GM21619 (cell line): Measurements from ENCODE around the gene KRTAP5-8.
"Not testable (repeated sequence)": the region's sequence is repeated elsewhere in the genome, so short reads cannot be mapped to it uniquely, and the experiment has no call there.

Experiments
- ATAC-seq: cut with Tn5 transposase; IDR thresholded peaks from one replicate; pipeline ENCODE4 v1.9.1; 2021; ENCODE audit not compliant: unreplicated experiment

Gene KRTAP5-8

DNA sequence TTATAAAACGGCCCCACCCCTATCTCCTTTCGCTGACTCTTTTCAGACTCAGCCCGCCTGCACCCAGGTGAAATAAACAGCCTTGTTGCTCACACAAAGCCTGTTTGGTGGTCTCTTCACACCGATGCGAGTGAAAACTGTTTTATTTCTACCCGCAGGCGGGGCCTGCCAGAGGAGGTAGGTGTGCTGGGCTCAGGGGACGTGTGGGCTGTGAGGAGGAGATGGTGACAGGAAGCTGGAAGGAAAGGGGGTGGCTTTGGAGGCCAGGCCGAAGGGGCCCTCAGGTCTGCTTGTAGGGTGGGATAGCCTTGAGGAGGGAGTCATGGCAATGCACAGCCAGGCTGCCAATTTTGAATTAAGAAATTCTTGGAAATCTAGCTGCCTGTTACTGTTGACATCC, 32.0 kb upstream of the KRTAP5-8 start:
- ATAC-seq = no peak

DNA sequence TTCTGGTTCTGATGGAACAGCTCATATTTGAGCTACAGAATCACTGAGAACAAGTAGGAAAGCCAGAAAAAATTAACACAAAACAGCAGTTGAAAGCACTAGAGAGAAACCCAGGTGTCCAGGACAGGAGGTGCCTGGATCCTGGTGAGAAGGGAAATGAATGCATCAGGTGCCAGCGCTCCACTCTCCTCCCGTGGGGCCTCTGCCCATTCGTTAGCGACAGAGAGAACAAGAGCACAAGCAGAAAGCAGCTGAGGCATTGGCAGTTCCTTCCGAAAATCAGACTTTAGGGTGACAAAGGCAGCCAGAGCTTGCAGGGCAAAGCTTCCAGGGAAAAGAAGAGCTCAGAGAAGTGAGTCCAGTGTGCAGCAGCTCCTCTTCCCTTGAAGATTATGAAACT, 30.7 kb upstream of the KRTAP5-8 start:
- ATAC-seq = no peak

DNA sequence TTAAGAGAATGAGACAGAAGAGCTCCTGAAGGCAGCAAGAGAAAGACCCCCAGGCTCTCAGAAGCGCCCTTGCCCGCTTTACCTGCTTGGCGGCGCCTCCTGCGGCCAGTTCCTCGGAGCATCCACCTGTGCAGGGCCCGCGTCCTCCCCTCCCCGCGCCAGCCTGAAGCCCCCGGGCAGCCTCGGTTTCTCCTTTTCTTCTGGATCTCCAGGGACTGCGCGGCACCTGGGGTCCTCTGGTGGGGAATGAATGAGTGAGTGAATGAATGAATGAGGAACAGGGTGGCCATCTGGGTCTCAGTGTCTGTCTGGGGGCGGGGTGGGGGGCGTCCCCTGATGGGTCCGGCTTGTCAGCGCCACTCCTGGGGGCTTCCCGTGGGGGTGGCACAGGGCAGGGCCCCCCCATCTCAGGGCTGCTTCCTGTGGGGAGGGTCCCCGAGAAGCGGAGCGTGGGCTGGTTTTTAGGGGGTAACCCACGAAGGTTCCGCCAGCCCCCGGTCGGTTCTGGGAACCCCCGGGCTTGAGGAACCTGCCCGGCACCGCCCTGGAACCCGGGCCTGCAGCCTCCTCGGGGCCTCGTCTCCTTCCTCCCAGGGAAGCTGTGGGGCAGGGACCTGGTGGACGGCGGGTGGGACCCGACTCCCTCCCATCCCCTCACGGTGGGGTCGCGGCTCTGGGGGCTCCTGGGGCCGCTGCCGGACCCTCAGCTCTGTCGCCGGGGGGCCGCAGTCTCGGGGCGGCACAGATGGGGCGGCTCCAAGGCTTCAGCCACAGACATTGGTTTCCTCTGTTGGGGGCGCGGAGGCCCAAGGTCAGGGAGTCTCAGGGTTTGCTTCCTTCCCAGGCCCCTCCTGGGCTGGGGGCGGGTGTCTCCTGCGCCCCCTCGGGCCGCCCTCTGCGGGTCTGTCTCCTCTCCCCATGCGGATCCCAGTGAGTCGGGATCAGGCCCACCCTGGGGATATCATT, 19.0 kb upstream of the KRTAP5-8 start:
- ATAC-seq = no peak

DNA sequence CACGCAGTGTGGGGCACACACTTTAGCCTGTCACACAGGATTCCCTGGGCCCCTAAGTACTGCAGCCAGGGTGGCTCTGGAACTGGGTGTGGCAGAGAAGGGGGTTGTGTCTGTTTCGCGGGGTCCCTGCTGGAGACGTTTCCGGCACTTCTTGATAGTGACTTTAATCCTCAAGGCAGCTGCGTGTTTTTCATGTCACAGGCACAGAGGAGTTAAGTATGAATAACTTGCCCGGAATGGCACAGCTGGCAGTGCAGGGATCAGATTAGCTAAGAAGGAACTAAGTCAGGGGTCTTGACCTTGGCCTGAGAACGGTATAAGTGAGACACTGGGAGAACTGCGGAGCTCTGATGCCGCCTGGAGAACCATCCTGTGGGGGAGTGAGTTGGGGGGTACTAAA, 18.3 kb upstream of the KRTAP5-8 start:
- no peak for ATAC-seq

DNA sequence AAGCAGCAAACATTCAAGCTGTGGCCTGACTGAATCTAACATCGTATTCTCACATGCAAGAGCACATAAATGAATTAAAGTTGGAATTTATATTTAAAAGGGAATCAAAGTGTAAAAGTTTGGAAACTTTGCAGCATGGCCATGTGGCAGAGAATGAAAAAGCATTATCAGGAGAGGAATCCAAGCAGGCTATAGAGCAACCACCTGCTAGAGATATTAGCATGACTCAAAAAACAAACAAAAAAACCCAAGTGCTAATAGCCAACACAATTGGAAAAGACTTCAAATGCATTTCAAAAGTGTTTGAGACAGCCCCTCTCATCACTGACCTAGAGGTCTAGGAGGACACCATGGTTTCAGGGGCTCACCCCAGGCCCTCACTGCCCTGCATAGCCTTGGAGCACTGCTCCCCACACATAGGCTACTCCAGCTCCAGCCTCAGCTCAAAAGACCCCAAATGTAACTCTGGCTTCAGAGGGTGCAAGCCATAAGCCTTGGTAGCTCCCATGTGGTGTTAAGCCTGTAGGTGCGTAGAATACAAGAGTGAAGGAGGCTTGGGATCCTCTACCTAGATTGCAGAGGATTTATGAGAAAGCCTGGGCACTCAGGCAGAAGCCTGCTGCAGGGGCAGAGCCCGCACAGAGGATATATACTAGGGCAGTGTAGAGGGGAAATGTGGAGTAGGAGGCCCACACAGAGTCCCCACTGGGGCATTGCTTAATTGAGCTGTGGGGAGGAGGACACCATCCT, 12.5 kb upstream of the KRTAP5-8 start:
- ATAC-seq = no peak

DNA sequence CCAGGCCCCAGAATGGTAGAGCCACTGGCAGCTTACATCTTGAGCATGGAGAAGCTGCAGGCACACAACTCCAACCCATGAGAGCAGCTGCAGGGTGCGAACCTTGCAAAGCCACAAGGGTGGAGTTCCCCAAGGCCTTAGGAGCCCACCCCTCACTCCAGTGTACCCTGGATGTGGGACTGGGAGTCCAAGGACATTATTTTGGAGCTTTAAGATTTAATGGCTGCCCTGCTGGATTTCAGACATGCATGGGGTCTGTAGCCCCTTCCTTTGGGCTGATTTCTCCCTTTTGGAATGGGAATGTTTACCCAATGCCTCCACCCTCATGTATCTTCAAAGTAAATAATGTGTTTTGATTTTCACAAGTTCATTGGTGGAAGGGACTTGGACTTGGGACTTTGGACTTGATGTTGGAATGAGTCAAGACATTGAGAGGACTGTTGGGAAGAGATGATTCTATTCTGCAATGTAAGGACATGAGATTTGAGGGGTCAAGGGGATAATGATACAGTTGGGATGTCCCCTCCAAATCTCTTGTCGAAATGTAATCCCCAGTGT, 11.8 kb upstream of the KRTAP5-8 start:
- no peak for ATAC-seq

DNA sequence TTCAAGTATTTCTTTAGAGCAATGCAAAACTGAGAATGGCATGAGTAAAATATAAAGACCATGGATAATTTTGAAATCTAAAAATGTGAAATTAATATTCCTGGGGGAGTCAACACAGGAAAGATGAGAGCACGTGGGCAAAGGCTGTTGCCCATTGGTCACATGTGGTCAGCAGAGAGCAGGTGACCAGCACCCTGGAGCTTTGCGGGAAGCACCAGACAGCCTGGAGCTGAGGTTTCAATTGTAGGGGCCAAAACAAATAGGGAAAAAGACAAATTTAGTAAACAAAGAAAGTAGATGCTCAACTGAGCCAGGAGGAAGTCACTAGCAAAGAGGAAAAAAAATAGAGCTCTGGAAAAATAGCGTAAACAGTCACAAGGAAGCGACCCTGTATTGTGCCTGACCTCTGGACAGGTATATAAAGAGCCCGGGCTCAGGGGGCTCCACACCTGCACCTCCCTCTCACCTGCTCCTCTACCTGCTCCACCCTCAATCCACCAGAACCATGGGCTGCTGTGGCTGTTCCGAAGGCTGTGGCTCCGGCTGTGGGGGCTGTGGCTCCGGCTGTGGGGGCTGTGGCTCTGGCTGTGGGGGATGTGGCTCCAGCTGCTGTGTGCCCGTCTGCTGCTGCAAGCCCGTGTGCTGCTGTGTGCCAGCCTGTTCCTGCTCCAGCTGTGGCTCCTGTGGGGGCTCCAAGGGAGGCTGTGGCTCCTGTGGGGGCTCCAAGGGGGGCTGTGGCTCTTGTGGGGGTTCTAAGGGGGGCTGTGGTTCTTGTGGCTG, 10.8 kb upstream of the KRTAP5-8 start, which contains the start of gene KRTAP5-7:
KRTAP5-7 (plus strand) TSS at position 472 of the 780 bp plus-strand sequence; CDS start at position 506, 34 bp downstream.
- not testable (repeated sequence) for ATAC-seq

DNA sequence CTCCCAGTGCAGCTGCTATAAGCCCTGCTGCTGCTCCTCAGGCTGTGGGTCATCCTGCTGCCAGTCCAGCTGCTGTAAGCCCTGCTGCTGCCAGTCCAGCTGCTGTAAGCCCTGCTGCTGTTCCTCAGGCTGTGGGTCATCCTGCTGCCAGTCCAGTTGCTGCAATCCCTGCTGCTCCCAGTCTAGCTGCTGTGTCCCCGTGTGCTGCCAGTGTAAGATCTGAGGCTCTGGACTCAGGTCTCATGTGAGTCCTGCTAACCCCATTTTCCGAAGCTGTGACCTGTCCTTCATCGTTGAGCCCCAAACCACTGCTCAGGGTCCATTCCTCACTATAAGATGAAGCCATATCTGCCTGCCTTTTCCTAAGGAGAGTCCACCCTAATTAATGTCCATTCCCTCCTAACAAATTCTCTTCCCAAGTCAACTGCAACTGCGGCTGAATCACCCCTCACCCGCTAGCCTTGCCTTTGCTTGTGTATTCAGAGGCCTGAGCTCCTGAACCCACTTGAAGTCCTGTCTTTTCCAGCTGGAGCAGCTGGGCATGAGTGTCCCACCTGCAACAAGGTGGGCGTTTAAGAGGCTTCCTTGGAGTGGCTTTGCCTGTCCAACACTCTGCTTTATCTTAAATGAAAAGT, 10.1 kb upstream of the KRTAP5-8 start:
- ATAC-seq = no peak

DNA sequence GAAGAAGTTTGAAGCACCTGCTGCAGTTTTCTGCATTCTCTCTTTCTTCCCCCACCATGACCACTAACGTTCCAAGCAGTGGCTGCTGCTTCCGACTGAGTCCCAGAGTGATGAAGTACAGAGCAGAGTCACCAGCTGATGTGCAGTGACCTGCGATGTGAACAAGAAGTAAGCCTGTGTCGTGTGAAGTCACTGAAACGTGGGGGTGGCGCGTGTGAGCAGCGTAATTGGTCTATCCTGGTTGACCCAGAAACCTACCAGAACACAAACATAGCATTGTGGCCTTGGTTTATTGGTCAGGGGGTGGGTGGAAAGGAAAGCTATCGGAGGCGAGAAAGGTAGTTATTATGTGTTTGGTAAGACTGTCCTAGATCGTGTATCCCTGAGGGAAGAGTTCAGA, 7.2 kb upstream of the KRTAP5-8 start:
- ATAC-seq = no peak

DNA sequence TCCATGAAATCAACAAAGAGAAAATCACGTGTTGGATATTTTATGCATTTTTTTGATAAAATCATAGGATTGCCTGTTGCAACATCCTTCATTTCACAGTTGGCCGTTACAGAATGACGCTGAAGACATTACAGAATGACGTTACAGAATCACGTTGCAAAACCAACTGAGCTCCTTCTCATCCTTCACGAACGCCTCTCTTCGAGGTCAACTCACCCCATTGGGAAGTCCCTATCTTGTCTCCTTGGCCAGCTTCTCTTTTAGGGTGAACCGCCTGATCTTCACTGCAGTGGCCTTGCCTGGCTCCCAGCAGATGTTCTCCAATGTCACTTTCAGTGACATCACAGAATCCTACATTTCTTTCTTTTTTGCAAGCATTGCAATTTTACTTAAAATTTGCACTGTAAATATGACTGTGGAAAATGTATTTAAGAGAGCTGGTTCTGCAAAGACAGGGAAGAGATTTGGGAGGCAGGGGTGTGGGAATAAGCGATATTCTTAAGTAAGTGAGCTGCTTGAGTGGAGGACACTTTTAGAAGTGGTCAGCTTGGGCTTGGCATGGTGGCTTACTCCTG, 5.7 kb upstream of the KRTAP5-8 start:
- ATAC-seq = no peak

DNA sequence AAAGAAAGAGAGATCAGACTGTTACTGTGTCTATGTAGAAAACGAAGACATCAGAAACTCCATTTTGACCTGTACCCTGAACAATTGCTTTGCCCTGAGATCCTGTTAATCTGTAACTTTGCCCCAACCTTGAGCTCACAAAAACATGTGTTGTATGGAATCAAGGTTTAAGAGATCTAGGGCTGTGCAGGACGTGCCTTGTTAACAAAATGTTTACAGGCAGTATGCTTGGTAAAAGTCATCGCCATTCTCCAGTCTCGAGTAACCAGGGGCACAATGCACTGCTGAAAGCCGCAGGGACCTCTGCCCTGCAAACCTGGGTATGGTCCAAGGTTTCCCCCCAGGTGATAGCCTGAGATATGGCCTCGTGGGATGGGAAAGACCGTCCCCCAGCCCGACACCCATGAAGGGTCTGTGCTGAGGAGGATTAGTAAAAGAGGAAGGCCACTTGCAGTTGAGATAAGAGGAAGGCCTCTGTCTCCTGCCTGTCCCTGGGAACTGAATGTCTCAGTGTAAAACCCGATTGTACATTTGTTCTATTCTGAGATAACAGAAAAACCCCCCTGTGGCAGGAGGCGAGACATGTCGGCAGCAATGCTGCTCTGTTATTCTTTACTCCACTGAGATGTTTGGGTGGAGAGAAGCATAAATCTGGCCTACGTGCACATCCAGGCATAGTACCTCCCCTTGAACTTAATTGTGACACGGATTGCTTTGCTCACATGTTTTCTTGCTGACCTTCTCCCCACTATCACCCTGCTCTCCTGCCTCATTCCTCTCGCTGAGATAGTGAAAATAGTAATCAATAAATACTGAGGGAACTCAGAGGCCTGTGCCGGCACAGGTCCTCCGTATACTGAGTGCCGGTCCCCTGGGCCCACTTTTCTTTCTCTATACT, 2.9 kb upstream of the KRTAP5-8 start:
- not testable (repeated sequence) for ATAC-seq

DNA sequence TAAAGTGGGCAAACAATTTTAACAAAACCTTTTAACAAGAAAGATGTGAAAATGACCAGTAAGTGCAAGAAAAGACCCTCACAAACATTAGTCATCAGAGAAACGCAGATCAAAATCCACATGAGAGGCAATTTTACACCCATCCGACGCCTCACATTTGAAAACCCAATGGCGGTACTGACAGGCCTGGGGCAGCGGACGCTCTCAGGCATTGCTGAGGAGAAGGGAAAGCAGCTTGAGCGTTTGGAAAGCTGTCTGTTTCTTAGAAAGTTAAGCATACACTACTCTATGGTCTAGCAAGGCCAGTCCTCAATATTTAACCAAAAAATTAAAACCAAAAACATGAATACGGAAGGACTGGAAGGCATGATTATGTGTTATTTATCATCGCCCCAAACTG, 2.0 kb upstream of the KRTAP5-8 start:
- no peak for ATAC-seq

DNA sequence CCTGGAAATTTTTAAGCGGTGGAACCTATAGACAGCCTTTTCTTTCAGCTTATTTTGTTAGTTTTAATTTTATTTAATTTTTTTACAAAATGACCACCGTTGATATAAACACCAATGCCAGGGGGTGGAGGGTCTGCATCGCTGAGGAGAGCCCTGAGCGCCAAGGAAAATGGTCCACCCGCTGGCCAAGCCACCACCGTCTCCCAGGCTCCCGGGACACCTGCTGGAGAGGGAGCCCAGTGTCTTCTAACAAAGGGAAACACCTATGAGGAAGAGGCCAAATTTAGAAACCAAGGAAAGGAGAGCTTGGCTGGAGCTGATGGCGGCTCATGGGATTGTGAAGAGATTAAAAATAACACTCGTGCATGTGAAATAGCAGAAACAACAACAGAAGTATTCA, 288 bp upstream of the KRTAP5-8 start:
- no peak for ATAC-seq

DNA sequence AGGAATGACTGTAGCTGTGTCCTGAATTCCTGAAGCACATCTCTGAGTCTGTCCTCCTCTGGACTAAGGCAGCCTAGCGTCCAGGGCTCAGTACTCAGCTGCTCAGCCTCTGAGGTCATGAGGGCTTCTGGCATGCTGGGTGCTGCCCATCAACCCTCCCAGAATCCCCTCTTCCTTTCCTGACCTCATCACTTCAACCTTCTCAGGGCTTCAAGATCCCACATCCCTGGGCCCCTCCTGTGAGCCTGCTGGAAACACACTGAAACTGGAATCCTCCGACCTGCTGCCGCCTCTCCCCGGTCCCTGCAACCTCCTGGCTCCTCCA, 803 bp downstream of the KRTAP5-8 start:
- no peak for ATAC-seq

DNA sequence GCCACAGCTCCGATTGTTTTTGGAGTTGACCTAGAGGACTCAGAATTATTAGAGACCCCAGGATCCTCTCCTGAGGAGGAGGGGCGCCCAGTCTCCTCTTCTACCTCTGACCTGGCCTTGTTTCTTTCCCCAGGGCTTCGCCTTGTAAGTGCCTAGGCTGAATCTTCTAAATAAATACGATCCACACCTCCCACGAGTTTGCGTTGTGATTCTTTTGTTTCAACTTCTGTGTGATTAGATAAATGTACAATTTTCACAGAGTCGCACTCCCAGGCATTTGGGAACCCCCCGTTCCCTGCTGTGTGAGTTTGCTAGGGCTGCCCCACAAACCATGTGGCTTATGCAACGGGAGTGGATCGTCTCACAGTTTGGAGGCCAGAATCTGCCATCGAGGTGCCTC, 1.2 kb downstream of the KRTAP5-8 start:
- ATAC-seq = no peak

DNA sequence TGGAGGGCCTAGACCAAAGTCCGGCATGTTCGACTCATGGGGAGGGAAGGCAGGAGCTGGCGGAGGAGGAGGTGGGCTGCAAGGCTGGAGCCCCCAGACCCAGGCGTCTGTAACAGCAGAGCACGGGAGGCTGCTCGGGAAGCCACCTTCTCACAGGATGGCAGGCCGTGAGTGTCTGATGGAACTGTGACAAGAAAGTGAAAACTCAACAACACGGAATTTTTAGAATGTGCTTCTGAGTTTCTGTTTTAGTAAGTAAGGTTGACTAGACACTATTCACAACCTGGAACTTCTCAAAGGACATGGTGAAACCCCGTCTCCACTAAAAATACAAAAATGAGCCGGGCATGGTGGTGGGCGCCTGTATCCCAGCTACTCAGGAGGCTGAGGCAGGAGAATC, 2.1 kb downstream of the KRTAP5-8 start:
- not testable (repeated sequence) for ATAC-seq

DNA sequence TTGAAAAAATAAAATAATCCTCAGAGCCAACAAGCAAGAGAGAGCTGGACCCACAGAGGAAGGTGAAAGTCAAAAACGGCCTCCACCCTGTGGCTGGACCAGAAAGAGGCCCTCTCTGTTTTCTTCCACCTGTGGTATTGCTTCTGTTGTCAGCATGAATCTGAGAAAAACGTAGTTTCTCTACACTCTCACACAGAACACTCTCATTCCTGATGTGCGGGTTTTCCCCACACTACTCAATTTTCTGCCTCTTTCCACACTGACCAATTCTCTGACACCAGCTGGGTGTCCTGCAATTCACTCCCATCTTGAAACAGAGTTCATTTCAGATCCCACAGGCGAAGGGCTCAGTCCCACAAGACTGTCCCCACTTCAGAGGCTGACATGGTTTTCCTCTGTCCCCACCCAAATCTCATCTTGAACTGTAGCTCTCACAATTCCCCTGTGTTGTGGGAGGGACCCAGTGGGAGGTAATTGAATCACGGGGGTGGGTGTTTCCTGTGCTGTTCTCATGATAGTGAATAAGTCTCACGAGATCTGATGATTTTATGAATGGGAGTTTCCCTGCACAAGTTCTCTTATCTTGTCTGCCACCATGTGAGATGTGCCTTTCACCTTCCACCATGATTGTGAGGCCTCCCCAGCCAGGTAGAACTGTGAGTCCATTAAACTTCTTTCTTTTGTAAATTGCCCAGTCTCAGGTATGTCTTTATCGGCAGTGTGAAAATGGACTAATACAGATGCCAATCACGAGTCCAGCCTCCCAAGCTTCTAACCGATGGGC, 2.9 kb downstream of the KRTAP5-8 start:
- not testable (repeated sequence) for ATAC-seq

DNA sequence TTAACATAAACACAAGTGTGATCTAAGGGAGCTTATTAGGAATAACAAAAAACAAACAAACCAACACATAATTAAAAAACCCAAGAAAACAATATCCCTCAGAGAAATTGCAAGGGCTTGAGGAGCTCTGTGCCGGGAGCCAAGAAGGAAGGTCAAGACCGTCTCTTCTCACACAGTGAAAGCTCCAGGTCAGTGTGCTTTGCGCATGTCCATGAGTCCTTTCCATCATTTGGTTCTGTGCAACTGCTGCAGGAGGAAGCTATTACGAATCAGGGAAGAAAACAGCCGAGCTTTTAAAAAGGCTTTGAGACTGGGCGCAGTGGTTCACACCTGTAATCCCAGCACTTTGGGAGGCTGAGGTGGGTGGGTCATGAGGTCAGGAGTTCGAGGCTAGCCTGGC, 4.6 kb downstream of the KRTAP5-8 start:
- ATAC-seq = no peak
